HG03432 (cell line): ENCODE results near the gene ZC3H10.
A peak's percentile ranks its signal among the peaks of the same experiment; 100 is the strongest.
"Not testable (repeated sequence)": the region's sequence is repeated elsewhere in the genome, so short reads cannot be mapped to it uniquely, and the experiment has no call there.

Experiments
- ATAC-seq: cut with Tn5 transposase; IDR thresholded peaks from one replicate; pipeline ENCODE4 v1.9.1; 2021; ENCODE audit warnings: mild to moderate bottlenecking, moderate library complexity; ENCODE audit not compliant: unreplicated experiment

The ZC3H10 gene

GRCh38 chr12:56102683-56103065 is 15.4 kb upstream of the ZC3H10 start:
- no peak for ATAC-seq

GRCh38 chr12:56103066-56103711 is 14.9 kb upstream of the ZC3H10 start:
- ATAC-seq = no peak

GRCh38 chr12:56103823-56104108 is 14.3 kb upstream of the ZC3H10 start:
- no peak for ATAC-seq

GRCh38 chr12:56104109-56104814 is 13.8 kb upstream of the ZC3H10 start, which contains the start of gene PA2G4:
TSS of gene PA2G4 (plus strand) at chr12:56104559. CDS start at chr12:56104738, 179 bp downstream.
- ATAC-seq = peak; percentile 96

GRCh38 chr12:56104815-56105608 is 13.1 kb upstream of the ZC3H10 start:
- peak; percentile 15 for ATAC-seq

- ATAC-seq = no peak
Observed at GRCh38 chr12:56105609-56105902, 12.5 kb upstream of the ZC3H10 start.

- no peak for ATAC-seq
Observed at GRCh38 chr12:56107242-56107641, 10.8 kb upstream of the ZC3H10 start.

- ATAC-seq = no peak
Observed at GRCh38 chr12:56110571-56110970, 7.5 kb upstream of the ZC3H10 start.

- no peak for ATAC-seq
Observed at GRCh38 chr12:56114084-56114483, 4.0 kb upstream of the ZC3H10 start.

GRCh38 chr12:56115329-56115728 is 2.7 kb upstream of the ZC3H10 start:
- no peak for ATAC-seq

GRCh38 chr12:56116267-56117081 is 1.6 kb upstream of the ZC3H10 start, which contains the start of gene RPL41:
TSS of gene RPL41 (plus strand) at chr12:56116633.
- peak; percentile 43 for ATAC-seq

- ATAC-seq = not testable (repeated sequence)
Observed at GRCh38 chr12:56117082-56117706, 872 bp upstream of the ZC3H10 start.

- ATAC-seq = peak; percentile 1
Observed at GRCh38 chr12:56118688-56119357, 757 bp downstream of the ZC3H10 start.

GRCh38 chr12:56119361-56119796 is 1.3 kb downstream of the ZC3H10 start:
- ATAC-seq = no peak

GRCh38 chr12:56120158-56120846 is 2.2 kb downstream of the ZC3H10 start:
- ATAC-seq = no peak

- ATAC-seq = no peak
Observed at GRCh38 chr12:56121204-56121870, 3.3 kb downstream of the ZC3H10 start.

GRCh38 chr12:56122637-56123036 is 4.6 kb downstream of the ZC3H10 start:
- no peak for ATAC-seq

GRCh38 chr12:56124133-56124532 is 6.1 kb downstream of the ZC3H10 start:
- no peak for ATAC-seq

- no peak for ATAC-seq
Observed at GRCh38 chr12:56126732-56127239, 8.7 kb downstream of the ZC3H10 start.
